ENCODE results near the gene IQGAP1. TPM values are rescaled to one million over a fixed set of nuclear protein-coding genes. Genes with fewer than 3 reads are reported as not detected.

Gene IQGAP1
- total and polyA plus RNA-seq, 4 donors = 9.2 to 50.1 (median 24.5) TPM

DNA sequence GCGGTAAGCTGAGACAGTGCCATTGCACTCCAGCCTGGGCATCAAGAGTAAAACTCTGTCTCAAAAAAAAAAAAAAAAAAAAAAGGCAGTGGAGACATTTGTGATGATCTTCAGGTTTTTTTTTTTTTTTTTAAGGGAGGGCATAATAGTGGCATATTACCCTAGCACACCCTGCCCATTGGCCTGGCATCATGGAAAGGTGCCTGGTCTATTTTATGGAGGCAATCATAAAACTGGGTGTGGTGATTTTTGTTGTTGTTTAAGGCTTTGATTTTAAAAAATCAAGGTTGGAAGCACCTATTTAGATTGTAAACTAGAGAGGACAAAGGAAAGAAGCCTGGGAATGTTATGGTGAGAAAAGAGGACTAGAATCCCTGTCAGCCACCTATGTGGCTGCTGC lies 6.0 kb downstream of the IQGAP1 start:
- no peaks in the 10 kb centered on the region for H3K27me3 ChIP-seq (ENCODE audit: control insufficient read depth in 4 of 4, insufficient read depth in 4 of 4, low read length in 3 of 4)
- TF ChIP-seq SP1 (IDR thresholded peaks at IDR 0.05) = no peak
- no peak for TF ChIP-seq JUND (IDR thresholded peaks at IDR 0.05)
- TF ChIP-seq FOXA1 (IDR thresholded peaks at IDR 0.05) = no peak
- no peak for TF ChIP-seq EGR1 (IDR thresholded peaks at IDR 0.05; ENCODE audit: low read depth in 2 of 2)
- TF ChIP-seq, protein P1, sequence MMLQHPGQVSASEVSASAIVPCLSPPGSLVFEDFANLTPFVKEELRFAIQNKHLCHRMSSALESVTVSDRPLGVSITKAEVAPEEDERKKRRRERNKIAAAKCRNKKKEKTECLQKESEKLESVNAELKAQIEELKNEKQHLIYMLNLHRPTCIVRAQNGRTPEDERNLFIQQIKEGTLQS (IDR thresholded peaks at IDR 0.05) = no peak
- no peak for TF ChIP-seq HNF4G (IDR thresholded peaks at IDR 0.05)
- TF ChIP-seq FOXA2 (IDR thresholded peaks at IDR 0.05) = no peak
- TF ChIP-seq TAF1 (conservative IDR thresholded peaks at IDR 0.05) = no peak
- TF ChIP-seq YY1 (IDR thresholded peaks at IDR 0.05) = no peak
- TF ChIP-seq, protein P2, sequence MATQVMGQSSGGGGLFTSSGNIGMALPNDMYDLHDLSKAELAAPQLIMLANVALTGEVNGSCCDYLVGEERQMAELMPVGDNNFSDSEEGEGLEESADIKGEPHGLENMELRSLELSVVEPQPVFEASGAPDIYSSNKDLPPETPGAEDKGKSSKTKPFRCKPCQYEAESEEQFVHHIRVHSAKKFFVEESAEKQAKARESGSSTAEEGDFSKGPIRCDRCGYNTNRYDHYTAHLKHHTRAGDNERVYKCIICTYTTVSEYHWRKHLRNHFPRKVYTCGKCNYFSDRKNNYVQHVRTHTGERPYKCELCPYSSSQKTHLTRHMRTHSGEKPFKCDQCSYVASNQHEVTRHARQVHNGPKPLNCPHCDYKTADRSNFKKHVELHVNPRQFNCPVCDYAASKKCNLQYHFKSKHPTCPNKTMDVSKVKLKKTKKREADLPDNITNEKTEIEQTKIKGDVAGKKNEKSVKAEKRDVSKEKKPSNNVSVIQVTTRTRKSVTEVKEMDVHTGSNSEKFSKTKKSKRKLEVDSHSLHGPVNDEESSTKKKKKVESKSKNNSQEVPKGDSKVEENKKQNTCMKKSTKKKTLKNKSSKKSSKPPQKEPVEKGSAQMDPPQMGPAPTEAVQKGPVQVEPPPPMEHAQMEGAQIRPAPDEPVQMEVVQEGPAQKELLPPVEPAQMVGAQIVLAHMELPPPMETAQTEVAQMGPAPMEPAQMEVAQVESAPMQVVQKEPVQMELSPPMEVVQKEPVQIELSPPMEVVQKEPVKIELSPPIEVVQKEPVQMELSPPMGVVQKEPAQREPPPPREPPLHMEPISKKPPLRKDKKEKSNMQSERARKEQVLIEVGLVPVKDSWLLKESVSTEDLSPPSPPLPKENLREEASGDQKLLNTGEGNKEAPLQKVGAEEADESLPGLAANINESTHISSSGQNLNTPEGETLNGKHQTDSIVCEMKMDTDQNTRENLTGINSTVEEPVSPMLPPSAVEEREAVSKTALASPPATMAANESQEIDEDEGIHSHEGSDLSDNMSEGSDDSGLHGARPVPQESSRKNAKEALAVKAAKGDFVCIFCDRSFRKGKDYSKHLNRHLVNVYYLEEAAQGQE (IDR thresholded peaks at IDR 0.05) = no peak
- TF ChIP-seq, protein P3, sequence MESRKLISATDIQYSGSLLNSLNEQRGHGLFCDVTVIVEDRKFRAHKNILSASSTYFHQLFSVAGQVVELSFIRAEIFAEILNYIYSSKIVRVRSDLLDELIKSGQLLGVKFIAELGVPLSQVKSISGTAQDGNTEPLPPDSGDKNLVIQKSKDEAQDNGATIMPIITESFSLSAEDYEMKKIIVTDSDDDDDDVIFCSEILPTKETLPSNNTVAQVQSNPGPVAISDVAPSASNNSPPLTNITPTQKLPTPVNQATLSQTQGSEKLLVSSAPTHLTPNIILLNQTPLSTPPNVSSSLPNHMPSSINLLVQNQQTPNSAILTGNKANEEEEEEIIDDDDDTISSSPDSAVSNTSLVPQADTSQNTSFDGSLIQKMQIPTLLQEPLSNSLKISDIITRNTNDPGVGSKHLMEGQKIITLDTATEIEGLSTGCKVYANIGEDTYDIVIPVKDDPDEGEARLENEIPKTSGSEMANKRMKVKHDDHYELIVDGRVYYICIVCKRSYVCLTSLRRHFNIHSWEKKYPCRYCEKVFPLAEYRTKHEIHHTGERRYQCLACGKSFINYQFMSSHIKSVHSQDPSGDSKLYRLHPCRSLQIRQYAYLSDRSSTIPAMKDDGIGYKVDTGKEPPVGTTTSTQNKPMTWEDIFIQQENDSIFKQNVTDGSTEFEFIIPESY (IDR thresholded peaks at IDR 0.05) = no peak
- TF ChIP-seq GABPA (IDR thresholded peaks at IDR 0.05 in 1 of 2, conservative IDR thresholded peaks at IDR 0.05 in 1 of 2) = no peak
- TF ChIP-seq NR2F2 (IDR thresholded peaks at IDR 0.05) = no peak
- no peak for TF ChIP-seq RXRA (IDR thresholded peaks at IDR 0.05)
- no peak for TF ChIP-seq RAD21 (IDR thresholded peaks at IDR 0.05)
- peaks cover 0 to 2% (median 0%) of the 10 kb centered on the region in 4 donors for H3K4me1 ChIP-seq (ENCODE audit: control insufficient read depth in 4 of 4, insufficient read depth in 4 of 4, low read length in 3 of 4)
- no peak overlapping the region for H3K4me3 ChIP-seq (ENCODE audit: low read depth in 1 of 3, low read length in 3 of 3)
- no peaks in the 10 kb centered on the region for H3K9me3 ChIP-seq (ENCODE audit: control insufficient read depth in 4 of 4, low read length in 3 of 4)
- no peak overlapping the region for H3K9ac ChIP-seq (ENCODE audit: low read depth in 1 of 2, low read length in 2 of 2)
- H3K27ac ChIP-seq (ENCODE audit: low read depth in 1 of 2, low read length in 2 of 2) = no peak overlapping the region
- H3K36me3 ChIP-seq (ENCODE audit: control insufficient read depth in 4 of 4, insufficient read depth in 3 of 4, low read depth in 1 of 4, low read length in 3 of 4) = peaks cover 0 to 3% (median under 1%) of the 10 kb centered on the region in 4 donors
- 95% methylated on average over 1 of the region's 1 CpG for WGBS
- DNase-seq (ENCODE audit: low spot score) = no peak

DNA sequence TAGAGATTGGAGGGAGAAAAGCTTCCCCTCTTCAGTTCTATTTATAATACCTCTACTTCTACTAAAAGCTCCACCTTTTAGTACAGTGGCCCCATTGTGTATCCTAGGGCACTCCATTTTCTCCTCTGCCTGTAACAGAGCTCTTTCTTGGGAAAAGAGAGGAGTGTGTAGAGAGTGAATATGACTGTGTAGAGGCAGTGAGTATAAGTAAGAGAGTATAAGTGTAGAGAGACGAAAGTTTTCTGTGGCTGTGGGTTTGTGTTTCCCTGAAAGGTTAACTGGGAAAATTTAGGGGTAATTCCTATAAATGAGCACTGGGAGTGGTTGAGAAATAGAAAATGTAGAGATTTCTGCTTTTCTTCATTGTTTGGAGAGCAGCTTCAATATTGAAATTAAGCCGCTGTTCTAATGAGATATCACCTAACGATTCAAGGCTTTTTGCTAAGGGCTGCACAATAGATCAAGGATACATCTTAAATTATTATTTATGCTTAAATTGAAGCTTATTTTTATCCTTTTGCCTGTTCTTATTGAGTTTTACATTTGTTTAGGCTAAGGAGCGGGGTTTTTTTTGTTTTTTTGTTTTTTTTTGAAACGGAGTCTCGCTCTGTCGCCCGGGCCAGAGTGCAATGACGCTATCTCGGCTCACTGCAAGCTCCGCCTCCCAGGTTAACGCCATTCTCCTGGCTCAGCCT lies 6.9 kb downstream of the IQGAP1 start:
- Histone ChIP-seq H3K27ac (ENCODE audit: low read depth in 1 of 2, low read length in 2 of 2) (no peak overlapping the region), H3K36me3 (ENCODE audit: control insufficient read depth in 4 of 4, insufficient read depth in 3 of 4, low read depth in 1 of 4, low read length in 3 of 4) (peaks cover 0 to 3% (median under 1%) of the 10 kb centered on the region in 4 donors), H3K4me1 (ENCODE audit: control insufficient read depth in 4 of 4, insufficient read depth in 4 of 4, low read length in 3 of 4) (peaks cover 0 to 2% (median 0%) of the 10 kb centered on the region in 4 donors), H3K4me3 (ENCODE audit: low read depth in 1 of 3, low read length in 3 of 3) (no peak overlapping the region), H3K27me3 (ENCODE audit: control insufficient read depth in 4 of 4, insufficient read depth in 4 of 4, low read length in 3 of 4) (no peaks in the 10 kb centered on the region), H3K9ac (ENCODE audit: low read depth in 1 of 2, low read length in 2 of 2) (no peak overlapping the region), H3K9me3 (ENCODE audit: control insufficient read depth in 4 of 4, low read length in 3 of 4) (no peaks in the 10 kb centered on the region)
- WGBS = 95% methylated on average over 12 of the region's 12 CpGs
- no peak for DNase-seq (ENCODE audit: low spot score)
- TF ChIP-seq HNF4G (IDR thresholded peaks at IDR 0.05) = no peak
- no peak for TF ChIP-seq HNF4A (conservative IDR thresholded peaks at IDR 0.05)
- TF ChIP-seq, protein P4, sequence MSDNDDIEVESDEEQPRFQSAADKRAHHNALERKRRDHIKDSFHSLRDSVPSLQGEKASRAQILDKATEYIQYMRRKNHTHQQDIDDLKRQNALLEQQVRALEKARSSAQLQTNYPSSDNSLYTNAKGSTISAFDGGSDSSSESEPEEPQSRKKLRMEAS (IDR thresholded peaks at IDR 0.05) = no peak
- no peak for TF ChIP-seq RAD21 (IDR thresholded peaks at IDR 0.05)
- TF ChIP-seq TAF1 (conservative IDR thresholded peaks at IDR 0.05) = no peak
- TF ChIP-seq YY1 (IDR thresholded peaks at IDR 0.05) = no peak
- no peak for TF ChIP-seq GABPA (IDR thresholded peaks at IDR 0.05 in 1 of 2, conservative IDR thresholded peaks at IDR 0.05 in 1 of 2)
- TF ChIP-seq JUND (IDR thresholded peaks at IDR 0.05) = no peak
- TF ChIP-seq, protein P5, sequence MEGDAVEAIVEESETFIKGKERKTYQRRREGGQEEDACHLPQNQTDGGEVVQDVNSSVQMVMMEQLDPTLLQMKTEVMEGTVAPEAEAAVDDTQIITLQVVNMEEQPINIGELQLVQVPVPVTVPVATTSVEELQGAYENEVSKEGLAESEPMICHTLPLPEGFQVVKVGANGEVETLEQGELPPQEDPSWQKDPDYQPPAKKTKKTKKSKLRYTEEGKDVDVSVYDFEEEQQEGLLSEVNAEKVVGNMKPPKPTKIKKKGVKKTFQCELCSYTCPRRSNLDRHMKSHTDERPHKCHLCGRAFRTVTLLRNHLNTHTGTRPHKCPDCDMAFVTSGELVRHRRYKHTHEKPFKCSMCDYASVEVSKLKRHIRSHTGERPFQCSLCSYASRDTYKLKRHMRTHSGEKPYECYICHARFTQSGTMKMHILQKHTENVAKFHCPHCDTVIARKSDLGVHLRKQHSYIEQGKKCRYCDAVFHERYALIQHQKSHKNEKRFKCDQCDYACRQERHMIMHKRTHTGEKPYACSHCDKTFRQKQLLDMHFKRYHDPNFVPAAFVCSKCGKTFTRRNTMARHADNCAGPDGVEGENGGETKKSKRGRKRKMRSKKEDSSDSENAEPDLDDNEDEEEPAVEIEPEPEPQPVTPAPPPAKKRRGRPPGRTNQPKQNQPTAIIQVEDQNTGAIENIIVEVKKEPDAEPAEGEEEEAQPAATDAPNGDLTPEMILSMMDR (IDR thresholded peaks at IDR 0.05; ENCODE audit: low read depth, low read length, missing input control) = no peak
- TF ChIP-seq, protein P3 (IDR thresholded peaks at IDR 0.05) = no peak
- no peak for TF ChIP-seq FOXA2 (IDR thresholded peaks at IDR 0.05)

Measured in liver (tissue), 9 donors.